CD4-positive, alpha-beta T cell treated with Interleukin-6 for 4 hours (primary cell): Measurements from ENCODE around the gene WASL.

Experiments
- DNase-seq: peaks from one replicate; pipeline ENCODE4 v3.0.0-alpha.2; 2020; ENCODE audit warnings: mixed read lengths

The WASL gene

DNA sequence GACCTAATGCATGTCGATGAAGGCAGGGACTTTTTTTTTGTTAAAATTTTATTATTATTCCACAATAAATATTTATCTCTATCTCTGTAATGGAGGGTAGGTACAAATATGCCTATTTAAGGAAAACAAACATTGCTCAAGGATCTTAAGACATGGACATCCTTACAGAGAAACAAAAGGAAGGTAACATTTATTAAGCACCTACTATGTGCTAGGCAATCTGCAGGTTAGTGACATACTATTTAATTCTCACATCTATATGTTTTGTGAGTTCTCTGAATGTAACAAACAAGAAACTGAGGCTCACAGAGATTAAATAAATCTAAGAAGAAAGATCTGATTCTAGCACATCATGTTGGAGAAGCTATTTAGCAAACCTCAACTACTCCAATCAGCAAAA, 61.1 kb downstream of the WASL start:
- DNase-seq, result no peak

DNA sequence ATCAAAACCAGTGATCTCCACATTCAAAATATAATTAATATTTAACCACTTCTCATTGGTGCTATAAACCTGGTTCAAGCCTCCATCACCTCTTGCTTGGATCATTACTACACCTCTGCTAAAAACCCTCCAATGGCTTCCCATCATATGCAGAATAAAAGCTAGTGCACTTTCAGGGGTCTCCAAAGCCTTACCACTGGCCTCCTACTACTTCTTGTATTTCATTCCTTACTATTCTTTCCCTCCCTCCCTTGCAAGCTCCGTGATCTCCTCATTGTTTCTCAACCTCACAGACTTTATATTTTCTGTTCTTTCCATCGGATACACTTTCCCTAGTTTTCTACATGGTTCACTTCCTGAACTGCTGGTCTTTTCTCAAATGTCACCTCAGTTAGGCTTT, 61.6 kb downstream of the WASL start:
- DNase-seq, result no peak

DNA sequence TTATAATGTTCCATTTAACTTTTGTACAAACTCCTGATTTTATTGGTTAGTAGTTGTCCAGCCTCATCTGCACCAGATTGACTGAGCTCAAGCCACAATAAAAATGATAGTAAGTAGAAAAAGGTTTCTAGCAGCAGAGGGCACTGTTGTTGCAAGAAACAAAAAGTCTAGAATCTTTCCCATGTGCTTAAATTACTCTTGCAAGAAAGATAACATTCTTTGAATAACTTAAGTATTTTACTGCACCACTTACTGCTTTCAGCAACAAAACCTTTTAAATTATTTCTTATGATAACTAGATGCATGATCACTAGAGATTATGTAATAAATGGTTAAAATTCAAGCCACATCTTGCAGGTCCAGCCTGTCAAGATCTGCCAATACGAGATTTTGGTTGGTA, 66.1 kb downstream of the WASL start:
- peak; percentile 21 for DNase-seq

DNA sequence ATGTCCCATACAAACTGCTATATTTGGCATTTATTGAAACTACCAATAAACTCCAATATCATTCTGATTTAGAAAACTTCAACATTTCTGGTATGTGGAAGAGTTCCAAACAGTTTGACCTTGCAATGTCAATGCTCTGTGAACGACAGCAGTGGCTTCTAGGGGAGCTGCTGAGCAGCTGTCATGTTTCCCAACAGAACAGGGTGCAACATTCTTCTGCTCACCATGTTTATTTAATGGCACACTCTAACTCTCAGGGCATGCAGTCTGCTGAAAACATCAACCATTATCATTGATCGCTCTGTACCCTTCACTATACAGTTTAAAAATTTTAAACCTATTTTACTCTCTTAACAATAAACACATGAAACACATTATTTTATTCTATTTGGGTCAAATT, 67.2 kb downstream of the WASL start:
- DNase-seq, result no peak

DNA sequence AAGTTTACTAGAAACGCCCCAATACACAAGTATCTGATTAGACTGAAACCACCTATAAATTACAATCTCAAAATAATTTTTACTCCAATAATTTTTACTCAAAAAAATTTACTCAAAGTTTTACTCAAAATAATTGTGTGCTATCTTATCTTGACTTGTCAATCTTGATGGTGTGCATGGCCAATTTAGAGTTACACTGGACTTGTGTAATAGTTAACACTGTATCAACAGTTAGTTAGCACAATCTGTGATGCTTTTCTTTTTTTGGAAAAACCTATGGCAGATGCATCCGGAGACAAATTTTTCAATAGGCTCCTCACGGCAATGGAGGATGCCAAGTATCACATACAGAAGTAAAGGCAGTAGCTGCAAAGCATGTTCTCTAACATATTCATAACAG, 68.2 kb downstream of the WASL start:
- no peak for DNase-seq

DNA sequence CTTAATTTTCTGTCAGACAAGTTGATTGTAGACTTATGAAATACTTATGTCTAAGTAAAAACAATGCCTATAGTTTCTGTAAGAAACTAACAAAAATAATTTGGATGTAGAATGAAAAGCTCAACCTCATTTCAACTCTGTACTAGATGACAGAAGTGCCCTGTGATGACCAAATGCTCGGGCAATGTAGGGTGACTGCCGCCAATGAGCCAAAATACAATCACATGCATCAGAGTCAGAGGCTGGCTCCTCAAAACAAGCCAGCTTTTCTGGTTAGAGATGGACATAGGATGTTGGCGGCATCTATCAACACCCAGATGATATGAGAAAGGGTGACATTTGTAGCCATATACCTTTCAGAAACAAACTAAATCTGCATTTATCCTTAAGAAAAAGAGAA, 69.2 kb downstream of the WASL start:
- no peak for DNase-seq

DNA sequence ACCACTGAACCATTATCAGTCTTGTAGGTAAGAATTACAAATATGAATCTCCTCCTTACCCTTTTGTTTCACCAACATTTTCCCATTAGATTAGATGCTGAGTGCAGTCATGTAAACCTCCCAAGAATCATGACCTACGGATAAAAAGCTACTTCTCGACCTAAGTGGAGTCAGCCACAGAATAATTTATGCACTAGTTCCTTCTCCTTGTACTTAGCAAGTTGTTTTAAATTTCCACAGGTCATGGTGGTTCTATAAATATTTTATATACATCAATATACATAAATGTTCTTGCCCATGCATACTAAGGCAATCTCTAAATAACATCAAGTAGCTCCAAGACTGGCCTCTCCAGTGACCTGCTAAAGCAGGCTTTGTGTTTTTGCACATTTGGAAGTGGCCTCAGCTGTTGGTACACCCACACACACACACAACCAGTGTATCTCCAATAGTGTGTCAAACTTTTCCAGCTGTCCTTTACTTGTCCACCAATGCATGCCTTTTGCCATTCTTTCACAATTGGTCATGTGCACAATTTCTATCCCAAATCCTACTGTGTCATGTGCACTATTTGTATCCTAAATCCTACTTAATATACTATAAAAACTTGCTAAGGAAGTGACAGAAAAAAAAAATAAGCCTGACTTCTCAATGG, 71.6 kb downstream of the WASL start:
- DNase-seq, result no peak

DNA sequence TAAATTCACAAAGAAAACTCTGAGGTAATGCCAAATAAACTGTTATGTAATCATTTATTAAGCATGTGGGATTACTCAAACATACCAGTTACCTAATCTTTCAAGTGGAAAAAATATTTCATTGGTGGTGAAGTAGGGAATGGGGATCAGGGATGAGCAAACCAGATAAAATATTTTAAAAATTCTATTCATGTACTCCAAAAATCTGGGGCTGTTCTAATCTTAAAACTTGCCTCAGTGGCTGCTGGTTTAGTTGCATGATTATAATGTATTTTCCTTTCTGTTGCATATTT, 73.7 kb downstream of the WASL start:
- DNase-seq, result no peak

DNA sequence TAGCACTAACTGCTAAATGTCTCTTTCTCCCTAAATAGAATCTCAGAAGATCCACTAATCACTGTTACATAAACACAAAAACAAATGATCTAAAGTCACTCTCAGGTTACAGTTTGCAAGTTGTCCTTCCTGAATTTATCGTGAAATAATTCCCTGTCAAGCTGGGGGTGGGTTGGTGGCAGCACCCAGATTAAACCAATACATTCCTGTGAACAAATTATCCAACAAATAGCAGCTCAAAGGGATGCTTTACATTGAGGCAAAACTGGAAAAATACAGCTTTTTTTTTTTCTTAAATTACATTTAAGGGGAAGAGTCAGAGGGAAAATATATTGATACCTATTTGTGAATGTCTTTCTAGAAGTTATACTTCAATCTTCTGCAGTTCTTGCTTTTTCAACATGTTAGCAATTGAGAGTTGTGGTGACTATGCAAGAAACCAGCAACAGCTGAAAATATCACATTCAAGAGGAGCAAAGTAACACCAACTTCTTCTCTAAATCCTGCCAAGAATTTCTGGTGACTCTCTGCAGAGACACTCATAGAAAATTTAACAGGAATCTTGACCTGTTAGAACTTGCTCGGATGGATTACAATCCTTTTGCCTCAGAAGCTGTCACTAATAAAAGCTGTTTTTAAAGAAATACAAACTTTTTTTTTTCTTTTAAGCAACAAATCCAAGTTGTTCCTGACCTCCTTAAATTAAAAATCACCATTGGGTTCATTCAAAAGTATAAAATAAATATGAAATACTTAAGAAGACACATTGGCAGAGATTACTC, 74.2 kb downstream of the WASL start:
- no peak for DNase-seq

DNA sequence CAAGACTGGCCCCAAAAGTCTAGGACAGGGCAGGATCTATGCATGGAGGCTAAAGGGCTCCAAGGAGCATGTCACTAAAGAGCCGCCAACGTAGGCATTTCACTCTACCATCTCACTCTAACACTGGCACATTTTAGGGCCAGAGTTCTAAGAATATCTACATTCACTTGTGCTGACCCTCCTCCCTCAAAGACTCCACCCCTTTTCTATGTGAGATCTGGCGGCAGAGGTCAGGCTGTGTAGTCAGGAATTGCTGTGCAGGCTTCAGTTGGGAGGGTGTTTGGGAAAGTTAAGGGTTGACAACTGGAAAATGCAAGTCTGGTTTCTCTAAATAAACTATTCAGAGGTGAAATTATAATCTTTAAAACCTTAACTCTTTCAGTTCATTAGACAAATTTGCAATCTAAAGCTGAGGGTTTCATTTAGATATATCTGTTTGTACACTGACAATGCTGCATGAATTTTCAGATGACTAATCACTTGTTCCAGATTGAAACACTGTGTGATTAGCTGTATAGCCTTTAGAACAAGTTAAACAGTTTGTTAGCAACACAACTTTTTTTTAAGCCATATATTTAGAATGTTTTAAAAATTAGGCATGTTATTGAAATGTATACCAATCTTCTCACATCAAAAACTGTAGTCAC, 74.9 kb downstream of the WASL start:
- no peak for DNase-seq

DNA sequence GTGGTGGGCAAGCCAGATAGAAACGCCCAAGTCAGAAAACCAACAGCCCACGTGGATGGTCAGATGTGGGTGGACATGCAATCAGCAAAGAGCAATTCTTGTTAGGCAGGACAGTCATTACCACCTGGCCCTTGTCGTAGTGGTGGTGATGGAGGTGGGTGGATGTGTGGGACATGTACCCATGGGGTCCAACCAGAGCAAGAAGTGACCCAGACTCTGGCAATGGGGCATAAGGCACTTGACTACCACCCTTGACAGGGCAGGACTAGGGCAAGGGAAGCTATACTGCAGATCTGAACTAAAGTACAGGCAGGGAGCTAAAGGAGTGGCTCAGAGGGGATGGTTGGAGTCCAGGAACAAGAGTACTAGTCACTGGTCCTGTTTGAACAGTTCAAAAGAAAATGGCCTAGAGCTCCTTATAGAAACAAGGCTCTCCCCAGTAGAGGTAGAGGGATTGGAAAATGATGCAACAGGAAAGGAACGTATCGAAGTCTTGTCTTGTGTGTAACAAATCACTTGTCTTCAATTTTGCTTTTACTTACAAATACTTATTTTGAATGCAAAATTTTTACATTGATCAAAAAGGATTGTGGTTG, 75.6 kb downstream of the WASL start:
- DNase-seq, result no peak

DNA sequence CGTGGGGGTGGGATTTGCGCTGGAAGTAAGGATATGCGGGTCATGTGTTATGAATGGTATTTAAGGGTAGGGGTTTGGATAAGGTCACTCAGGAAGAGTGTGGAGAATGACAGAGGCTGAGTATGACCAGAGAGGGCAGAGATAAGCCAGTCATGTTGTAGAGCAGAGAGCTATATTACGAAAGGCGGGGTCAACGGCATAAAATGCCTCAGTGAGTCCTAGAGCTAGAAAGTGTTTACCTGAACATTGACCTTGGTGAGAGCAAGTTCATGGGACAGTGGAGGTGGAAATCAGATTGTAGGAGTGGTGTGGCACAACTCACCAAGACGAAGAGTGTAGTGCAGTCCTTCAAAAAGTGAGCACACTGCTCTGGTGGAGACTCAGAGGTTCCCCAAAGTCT, 79.3 kb downstream of the WASL start:
- no peak for DNase-seq

DNA sequence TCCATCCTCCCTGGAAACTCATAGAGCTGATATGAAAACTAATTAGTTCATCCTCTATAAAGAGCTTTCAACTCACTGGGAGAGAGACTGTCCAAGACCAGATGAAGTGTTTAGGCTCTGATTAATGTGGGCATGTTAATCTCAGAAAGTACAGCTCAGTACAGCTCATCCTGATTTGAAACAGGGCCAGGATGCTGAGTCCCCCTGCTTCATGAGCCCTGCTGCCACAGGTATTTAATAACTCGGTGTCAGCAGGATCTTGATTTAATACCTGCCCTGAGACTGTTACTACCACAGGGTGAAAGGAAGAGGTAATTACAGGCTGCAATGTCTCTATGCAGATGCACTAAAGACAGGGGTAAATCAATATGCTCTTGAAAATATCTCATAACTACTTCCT, 82.3 kb downstream of the WASL start:
- DNase-seq, result no peak

DNA sequence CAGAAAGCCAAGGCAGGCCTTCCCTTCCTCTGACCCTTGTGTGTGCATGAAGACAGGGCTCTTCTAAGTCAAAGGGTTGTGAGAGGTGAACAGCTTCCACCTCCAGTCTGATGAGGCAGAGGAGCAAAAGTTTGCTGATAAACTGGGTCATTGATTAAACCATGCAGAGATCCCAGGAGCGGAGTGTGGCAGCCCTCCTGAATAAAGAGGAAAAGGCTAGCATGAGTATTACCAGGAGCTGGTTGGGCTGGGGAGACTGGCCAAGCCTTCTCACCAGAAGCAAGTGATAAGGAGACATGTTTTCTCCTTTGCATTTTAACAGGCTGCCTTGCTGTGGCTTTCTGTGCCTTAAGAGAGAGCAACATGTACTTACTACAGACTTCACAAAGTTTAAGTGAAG, 82.9 kb downstream of the WASL start:
- no peak for DNase-seq

DNA sequence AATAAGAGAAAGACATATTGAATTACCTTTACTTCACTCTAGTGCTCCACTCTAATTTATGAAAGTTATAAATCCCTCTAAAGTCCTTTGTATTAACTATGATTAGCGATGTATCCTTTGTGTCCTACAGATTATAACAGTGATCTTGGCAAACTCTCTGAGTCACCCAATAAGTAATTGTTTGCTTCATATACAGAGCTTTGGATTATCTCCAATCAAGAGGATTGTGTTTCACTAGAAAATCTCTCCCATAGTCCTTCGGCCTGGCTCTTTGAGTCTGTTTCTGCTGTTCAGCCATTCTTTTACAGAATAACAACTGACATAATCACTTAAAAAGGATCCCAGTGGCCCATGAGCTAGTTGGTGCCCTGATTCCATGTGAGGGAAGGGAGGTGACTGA, 83.6 kb downstream of the WASL start:
- DNase-seq, result no peak

DNA sequence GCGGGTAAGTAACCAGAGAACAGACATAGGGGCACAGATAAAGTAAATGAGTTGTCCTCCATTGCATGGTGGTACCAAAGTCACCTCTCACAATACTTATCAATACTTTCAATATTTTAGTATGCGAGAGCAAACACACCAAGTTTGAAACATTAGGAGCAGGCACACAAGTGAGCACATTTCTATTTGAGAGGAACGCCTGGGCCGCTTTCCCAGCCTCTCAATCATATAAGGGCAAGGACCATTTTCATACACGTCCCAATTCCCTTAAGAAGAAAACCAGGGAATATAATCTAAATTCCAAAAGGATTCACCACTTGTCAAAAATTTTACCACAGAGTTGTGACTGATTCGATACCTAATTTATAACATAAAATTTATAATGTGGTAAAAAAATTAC, 85.6 kb downstream of the WASL start:
- no peak for DNase-seq

DNA sequence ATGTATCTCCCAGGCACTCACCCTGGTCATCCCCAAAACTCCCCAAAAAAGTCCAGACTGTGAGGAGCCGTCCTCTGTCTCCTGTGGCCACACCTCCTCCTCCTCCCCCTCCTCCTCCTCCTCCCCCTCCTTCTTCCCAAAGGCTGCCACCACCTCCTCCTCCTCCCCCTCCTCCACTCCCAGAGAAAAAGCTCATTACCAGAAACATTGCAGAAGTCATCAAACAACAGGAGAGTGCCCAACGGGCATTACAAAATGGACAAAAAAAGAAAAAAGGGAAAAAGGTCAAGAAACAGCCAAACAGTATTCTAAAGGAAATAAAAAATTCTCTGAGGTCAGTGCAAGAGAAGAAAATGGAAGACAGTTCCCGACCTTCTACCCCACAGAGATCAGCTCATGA, 86.0 kb downstream of the WASL start:
- DNase-seq, result no peak

DNA sequence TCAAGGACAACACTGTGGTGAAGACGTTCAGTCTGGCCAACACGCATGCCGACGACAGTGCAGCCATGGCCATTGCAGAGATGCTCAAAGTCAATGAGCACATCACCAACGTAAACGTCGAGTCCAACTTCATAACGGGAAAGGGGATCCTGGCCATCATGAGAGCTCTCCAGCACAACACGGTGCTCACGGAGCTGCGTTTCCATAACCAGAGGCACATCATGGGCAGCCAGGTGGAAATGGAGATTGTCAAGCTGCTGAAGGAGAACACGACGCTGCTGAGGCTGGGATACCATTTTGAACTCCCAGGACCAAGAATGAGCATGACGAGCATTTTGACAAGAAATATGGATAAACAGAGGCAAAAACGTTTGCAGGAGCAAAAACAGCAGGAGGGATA, 86.5 kb downstream of the WASL start:
- DNase-seq, result no peak

DNA sequence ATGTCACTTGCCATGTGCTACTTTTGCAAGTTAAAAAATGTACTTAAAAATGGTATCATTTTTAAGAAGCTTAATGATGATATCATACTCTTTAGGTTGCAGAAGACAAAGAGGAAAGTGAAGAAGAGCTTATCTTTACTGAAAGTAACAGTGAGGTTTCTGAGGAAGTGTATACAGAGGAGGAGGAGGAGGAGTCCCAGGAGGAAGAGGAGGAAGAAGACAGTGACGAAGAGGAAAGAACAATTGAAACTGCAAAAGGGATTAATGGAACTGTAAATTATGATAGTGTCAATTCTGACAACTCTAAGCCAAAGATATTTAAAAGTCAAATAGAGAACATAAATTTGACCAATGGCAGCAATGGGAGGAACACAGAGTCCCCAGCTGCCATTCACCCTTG, 87.0 kb downstream of the WASL start:
- DNase-seq, result no peak

DNA sequence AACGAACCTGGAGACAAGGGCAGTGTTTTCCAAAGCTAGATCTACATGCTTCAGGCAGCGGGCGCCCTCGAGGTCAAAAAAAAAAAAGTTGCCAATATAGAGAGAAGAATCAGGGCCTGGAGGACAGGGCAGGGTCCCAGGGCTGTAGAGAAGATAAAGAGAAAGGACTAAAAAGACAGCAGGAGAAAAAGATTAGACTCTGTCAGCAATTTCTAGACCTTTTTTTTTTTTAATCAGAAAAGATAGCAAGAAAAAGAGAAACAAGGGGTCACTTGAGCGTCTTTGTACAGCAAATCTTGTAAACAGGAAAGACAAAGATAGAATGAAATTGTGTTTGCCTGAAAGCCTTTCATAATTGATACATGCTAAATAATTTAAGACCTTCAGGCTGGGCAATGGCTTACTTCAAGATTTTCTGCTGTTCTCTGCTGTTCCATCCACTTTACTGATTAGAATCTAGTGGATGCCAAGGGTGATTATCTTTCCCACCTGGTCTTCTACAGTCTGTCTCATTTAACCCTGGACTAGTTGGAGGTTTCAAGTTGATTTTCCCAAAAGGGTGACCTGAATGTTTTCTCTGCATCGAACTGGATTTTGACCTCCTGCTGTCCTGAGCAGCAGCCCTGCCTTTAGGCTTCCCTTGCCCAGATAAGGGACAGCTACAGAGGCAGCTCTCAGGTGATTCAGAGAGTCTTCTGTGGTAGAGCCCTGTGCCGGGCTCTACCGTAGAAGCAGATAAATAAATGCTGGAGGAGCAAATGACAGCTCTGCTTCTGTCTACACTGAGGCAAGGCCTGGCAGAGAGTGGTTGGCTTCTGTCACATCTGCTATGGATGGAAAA, 88.1 kb downstream of the WASL start:
- DNase-seq, result no peak

DNA sequence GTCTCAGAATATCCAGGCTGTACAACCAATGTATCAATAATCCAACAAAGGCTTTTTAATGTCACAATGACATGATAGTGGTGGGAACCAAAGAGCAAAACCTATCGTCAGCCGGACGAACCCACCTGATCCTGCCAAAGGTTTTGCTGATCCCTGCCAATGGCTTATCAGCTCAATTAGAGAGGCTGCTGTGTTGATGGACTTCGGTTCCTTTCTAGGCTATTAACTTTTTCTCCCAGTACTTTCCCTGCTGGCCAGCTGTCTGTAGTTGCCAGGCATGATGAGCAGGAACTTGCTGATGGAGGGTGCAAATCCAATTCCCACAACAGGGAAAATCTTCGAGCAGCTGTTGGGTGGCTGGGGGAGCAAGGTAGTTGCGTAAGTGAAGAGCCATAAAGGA, 90.8 kb downstream of the WASL start:
- DNase-seq, result no peak

DNA sequence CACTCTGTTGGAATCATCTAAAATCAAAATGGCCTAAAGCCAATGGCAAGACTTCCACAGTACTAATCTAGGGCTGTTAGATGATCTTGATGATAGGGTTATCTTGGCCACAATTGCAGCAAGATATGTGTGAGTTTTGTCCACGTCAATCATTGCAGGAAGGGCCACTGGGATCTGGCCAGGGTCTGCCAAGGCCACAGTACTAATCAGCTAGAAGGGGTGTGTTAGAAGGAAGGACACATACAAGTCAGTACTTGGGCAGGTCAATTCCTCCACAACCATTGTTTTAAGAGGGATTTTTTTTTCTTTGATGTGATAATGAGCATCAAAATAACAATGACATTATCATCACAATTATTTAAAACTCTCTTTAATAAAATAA, 91.5 kb downstream of the WASL start:
- DNase-seq, result no peak

DNA sequence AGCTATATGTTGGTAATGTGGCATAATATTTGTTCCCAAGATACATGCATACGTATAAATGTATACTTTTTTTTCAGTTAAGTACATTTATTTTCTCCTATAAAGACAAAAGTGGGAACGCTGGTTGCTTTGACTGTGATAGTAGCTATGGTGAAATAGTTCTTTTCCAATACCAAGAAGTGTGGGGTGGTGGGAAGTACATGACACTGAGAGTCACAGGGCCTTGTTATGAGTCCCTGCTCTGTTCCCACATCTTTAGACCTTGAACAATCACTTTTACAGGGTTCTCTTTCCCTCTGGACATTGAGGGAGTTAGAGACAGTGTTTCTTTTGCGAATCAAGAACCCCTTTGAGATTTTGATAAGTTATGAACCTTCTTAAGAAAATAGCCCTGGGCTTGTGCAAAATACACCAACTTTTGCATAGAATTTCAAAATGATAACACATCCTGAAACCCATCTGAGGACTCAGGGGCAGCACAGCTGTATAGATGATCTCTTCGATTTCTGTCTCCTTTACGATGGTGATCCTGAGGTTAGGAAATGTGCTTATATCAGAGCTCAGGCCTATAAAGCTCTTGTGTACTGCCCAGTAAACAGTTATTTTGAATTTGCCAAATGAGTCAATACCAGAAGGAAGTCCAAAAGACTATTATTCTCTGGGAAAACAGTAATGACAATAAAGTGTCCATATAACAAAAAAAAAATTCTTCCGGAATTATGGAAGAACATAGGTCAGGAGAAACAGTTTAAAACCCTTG, 92.1 kb downstream of the WASL start:
- no peak for DNase-seq
